DOHH2 (cell line): ENCODE measurements around the gene KIF16B.

Source experiments
- H3F3A ChIP-seq: fragments of 200-600 bp; sonication (generic), shearing (Covaris generic); 2 replicates; pipeline ENCODE4 v1.6.0; 2016; ENCODE audit warnings: antibody characterized with exemption, mild to moderate bottlenecking; ENCODE audit not compliant: control insufficient read depth, insufficient read depth
- H3K27ac ChIP-seq: fragments of 200-600 bp; sonication (generic); 2 replicates; pipeline ENCODE4 v1.5.1; 2014; ENCODE audit warnings: low read depth, mild to moderate bottlenecking, low read length, moderate library complexity
- H3K27me3 ChIP-seq: fragments of 200-600 bp; sonication (generic); 2 replicates; pipeline ENCODE4 v1.6.1; 2014; ENCODE audit warnings: mild to moderate bottlenecking, low read length, mixed read lengths; ENCODE audit not compliant: control insufficient read depth
- H3K36me3 ChIP-seq: fragments of 200-600 bp; sonication (generic); 2 replicates; pipeline ENCODE4 v1.6.1; 2014; ENCODE audit warnings: mild to moderate bottlenecking, low read length, moderate library complexity, mixed read lengths; ENCODE audit not compliant: control insufficient read depth
- H3K4me1 ChIP-seq: fragments of 200-600 bp; sonication (generic); 2 replicates; pipeline ENCODE4 v1.6.1; 2014; ENCODE audit warnings: mild to moderate bottlenecking, low read length, mixed read lengths; ENCODE audit not compliant: control insufficient read depth
- H3K4me2 ChIP-seq: fragments of 200-600 bp; sonication (generic); 2 replicates; pipeline ENCODE4 v1.6.0; 2014; ENCODE audit warnings: mild to moderate bottlenecking, low read length, moderate library complexity
- H3K4me3 ChIP-seq: fragments of 200-600 bp; sonication (generic); 2 replicates; pipeline ENCODE4 v1.5.1; 2014; ENCODE audit warnings: mild to moderate bottlenecking, low read length, mixed read lengths
- H3K79me2 ChIP-seq: fragments of 200-600 bp; sonication (generic); 2 replicates; pipeline ENCODE4 v1.6.1; 2014; ENCODE audit warnings: mild to moderate bottlenecking, low read length, mixed read lengths; ENCODE audit not compliant: control insufficient read depth
- H3K9me2 ChIP-seq: fragments of 200-600 bp; sonication (generic); replicated peaks from 2 replicates; pipeline ENCODE4 v1.6.1; 2014; ENCODE audit warnings: mild to moderate bottlenecking, low read length, mixed read lengths; ENCODE audit not compliant: control insufficient read depth
- H3K9me3 ChIP-seq: fragments of 200-600 bp; sonication (generic); 2 replicates; pipeline ENCODE4 v1.6.1; 2014; ENCODE audit warnings: antibody characterized with exemption, low read length, mixed read lengths; ENCODE audit not compliant: control insufficient read depth, insufficient read depth
- H4K20me1 ChIP-seq: fragments of 200-600 bp; sonication (generic); 2 replicates; pipeline ENCODE4 v1.6.0; 2014; ENCODE audit warnings: low read depth, mild to moderate bottlenecking, antibody characterized with exemption, low read length, moderate library complexity; ENCODE audit not compliant: control insufficient read depth, insufficient read depth
- EZH2phosphoT487 ChIP-seq: fragments of 200-600 bp; sonication (generic); IDR thresholded peaks from 2 replicates; pipeline ENCODE4 v1.6.1; 2017; ENCODE audit warnings: borderline replicate concordance, mild to moderate bottlenecking, antibody characterized with exemption, low read length, moderate library complexity, mixed read lengths
- TF ChIP-seq, protein P1 (sequence below): fragments of 200-600 bp; sonication (generic); IDR thresholded peaks from one replicate; pipeline ENCODE4 v1.5.1; 2014; ENCODE audit warnings: antibody characterized with exemption, mild to moderate bottlenecking, low read depth, low read length; ENCODE audit not compliant: poor library complexity, severe bottlenecking

KIF16B gene

DNA sequence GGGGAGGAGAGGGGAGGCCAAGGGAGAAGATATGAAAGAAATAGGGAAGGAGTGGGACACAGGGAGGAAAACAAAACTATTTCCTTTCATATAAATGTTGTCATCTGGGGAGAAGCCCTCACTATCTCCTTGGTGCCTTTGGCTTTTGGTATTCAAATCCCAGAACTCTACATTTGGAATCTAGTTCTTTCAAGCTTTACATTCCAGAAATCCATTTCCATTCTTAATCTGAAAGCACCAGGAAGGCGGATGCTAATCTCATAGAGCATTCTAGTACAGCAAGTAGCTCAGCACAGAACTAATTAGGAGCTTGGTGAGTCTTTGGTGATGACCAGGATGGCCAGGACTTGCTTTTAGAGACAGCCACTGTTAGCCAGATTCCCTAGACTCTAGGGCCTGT lies 177.9 kb downstream of the KIF16B start:
- Histone ChIP-seq H3K79me2 (no peaks in the 10 kb centered on the region), H3K4me2 (no peak overlapping the region), H3K9me2 (no peaks in the 10 kb centered on the region), H3K27ac (no peak overlapping the region), H3K27me3 (no peaks in the 10 kb centered on the region), H3K4me1 (peaks cover 12% of the 10 kb centered on the region), H3K36me3 (no peaks in the 10 kb centered on the region), H4K20me1 (no peaks in the 10 kb centered on the region), H3K4me3 (no peak overlapping the region), H3F3A (no peaks in the 10 kb centered on the region), H3K9me3 (no peaks in the 10 kb centered on the region)
- no peak for TF ChIP-seq EZH2phosphoT487
- TF ChIP-seq, protein P1, sequence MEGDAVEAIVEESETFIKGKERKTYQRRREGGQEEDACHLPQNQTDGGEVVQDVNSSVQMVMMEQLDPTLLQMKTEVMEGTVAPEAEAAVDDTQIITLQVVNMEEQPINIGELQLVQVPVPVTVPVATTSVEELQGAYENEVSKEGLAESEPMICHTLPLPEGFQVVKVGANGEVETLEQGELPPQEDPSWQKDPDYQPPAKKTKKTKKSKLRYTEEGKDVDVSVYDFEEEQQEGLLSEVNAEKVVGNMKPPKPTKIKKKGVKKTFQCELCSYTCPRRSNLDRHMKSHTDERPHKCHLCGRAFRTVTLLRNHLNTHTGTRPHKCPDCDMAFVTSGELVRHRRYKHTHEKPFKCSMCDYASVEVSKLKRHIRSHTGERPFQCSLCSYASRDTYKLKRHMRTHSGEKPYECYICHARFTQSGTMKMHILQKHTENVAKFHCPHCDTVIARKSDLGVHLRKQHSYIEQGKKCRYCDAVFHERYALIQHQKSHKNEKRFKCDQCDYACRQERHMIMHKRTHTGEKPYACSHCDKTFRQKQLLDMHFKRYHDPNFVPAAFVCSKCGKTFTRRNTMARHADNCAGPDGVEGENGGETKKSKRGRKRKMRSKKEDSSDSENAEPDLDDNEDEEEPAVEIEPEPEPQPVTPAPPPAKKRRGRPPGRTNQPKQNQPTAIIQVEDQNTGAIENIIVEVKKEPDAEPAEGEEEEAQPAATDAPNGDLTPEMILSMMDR = no peak

DNA sequence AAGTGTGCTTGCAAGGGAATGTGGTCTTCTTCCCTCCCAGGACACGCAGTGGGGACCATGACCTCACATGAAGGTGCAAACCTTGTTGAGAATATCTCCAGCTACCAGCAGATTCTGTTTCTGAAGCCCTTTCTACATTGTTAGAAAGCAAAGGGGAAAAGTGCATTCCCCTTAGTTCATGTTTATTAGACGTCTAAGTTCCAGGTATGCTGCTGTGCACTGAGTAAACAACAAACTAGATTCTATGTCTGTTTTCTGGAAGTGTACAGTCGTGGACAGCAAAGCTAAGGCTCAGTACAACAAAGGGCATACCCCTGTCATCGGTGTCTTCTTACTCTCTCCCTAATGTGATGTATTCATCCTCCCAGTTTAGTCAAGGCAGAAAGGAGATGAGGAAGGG lies 178.5 kb downstream of the KIF16B start:
- no peaks in the 10 kb centered on the region for H3K9me3 ChIP-seq
- no peaks in the 10 kb centered on the region for H3K79me2 ChIP-seq
- no peak for TF ChIP-seq EZH2phosphoT487
- TF ChIP-seq, protein P1 = no peak
- H3K4me3 ChIP-seq = no peak overlapping the region
- H3K27me3 ChIP-seq = no peaks in the 10 kb centered on the region
- no peaks in the 10 kb centered on the region for H3K9me2 ChIP-seq
- H3K27ac ChIP-seq = no peak overlapping the region
- no peaks in the 10 kb centered on the region for H4K20me1 ChIP-seq
- H3K4me2 ChIP-seq = no peak overlapping the region
- no peaks in the 10 kb centered on the region for H3F3A ChIP-seq
- no peaks in the 10 kb centered on the region for H3K36me3 ChIP-seq
- H3K4me1 ChIP-seq = peaks cover 12% of the 10 kb centered on the region

DNA sequence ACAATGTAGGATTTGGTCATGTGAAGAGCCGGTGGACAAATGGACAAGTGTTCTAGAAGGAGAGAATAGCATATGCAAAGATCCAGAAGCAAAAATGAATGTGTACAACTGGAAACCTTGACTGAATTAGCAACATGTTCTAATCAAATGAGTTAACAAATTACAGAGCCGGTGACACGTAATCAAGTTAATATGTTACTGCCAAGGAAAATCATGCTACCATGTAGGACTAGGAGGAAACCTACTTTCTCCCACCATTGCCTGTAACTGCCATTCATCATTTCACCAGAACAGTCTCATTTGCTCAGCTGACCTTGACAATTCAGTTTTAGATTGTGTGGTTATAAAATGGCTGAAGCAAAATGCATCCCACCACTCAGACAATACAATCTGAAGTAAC lies 179.4 kb downstream of the KIF16B start:
- Histone ChIP-seq H3K36me3 (no peaks in the 10 kb centered on the region), H4K20me1 (no peaks in the 10 kb centered on the region), H3F3A (no peaks in the 10 kb centered on the region), H3K79me2 (no peaks in the 10 kb centered on the region), H3K27ac (no peak overlapping the region), H3K4me1 (peaks cover 12% of the 10 kb centered on the region), H3K9me2 (no peaks in the 10 kb centered on the region), H3K27me3 (no peaks in the 10 kb centered on the region), H3K4me3 (no peak overlapping the region), H3K9me3 (no peaks in the 10 kb centered on the region), H3K4me2 (no peak overlapping the region)
- TF ChIP-seq, protein P1 = no peak
- TF ChIP-seq EZH2phosphoT487 = no peak

DNA sequence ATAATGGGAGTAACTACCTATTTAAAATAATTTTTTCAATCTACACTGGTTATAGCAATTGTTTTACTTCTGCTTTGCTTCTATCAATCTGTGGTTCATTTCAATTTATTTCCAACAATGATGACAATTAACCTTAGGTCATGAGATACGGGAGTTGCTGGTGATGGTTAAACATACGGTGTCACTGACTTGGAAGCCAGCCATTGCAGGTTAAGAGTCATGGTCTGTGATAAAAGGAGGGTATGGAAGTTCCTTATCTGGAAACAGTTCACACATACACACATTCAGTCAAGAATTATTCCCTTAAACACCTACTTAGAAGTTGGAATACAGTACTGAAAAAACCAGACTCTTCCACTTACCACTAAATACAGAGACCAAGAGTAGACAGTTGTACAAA lies 180.0 kb downstream of the KIF16B start:
- TF ChIP-seq, protein P1 = no peak
- no peak for TF ChIP-seq EZH2phosphoT487
- H3K36me3 ChIP-seq = no peaks in the 10 kb centered on the region
- H4K20me1 ChIP-seq = no peaks in the 10 kb centered on the region

More for the DNA sequence above, 180.0 kb downstream of the KIF16B start:
- Histone ChIP-seq H3K9me3 (no peaks in the 10 kb centered on the region), H3K27ac (no peak overlapping the region), H3K79me2 (no peaks in the 10 kb centered on the region), H3K4me2 (no peak overlapping the region), H3K4me1 (peaks cover 12% of the 10 kb centered on the region), H3K4me3 (no peak overlapping the region), H3K9me2 (no peaks in the 10 kb centered on the region), H3K27me3 (no peaks in the 10 kb centered on the region), H3F3A (no peaks in the 10 kb centered on the region)
